Measurements from ENCODE around the gene LTK. TPM values are rescaled to one million over a fixed set of nuclear protein-coding genes. Genes with fewer than 3 reads are reported as not detected.

LTK gene
- total RNA-seq, 3 donors from 2014 or later: 5.5 to 23.3 (median 13.3) TPM

DNA sequence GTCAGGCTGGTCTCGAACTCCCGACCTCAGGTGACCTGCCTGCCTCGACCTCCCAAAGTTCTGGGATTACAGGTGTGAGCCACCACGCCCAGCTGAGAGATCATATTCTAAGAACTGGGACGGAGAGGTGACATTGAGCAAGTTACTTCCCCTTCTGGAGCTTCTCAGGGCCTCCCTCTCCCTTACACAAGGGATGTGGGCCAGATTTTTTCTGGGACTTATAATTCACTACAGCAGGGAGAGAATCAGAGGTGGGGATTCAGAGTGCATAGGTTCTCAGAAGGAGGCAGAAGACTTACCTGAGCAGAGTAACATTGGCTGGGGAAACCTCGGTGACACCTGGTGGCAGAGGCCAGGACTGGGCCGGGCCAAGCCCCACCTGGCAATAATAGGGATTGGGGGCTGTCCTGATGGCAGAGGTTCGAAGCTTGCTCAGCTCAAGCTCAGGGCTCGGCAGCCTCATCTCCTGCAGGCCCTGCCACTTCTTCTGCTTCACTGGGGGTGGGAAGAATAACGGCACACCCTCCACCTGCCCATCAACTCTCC, 6.8 kb downstream of the LTK start:
- ATAC-seq (no peak), DNase-seq (peak in 1 of 3 donors; percentile 27)
- Histone ChIP-seq H3K4me1 (ENCODE audit: low read depth) (peaks cover 17% of the 10 kb centered on the region), H3K36me3 (ENCODE audit: low read depth) (no peaks in the 10 kb centered on the region), H3K9me3 (no peaks in the 10 kb centered on the region), H3K4me3 (no peak overlapping the region)
- TF ChIP-seq, protein P1, sequence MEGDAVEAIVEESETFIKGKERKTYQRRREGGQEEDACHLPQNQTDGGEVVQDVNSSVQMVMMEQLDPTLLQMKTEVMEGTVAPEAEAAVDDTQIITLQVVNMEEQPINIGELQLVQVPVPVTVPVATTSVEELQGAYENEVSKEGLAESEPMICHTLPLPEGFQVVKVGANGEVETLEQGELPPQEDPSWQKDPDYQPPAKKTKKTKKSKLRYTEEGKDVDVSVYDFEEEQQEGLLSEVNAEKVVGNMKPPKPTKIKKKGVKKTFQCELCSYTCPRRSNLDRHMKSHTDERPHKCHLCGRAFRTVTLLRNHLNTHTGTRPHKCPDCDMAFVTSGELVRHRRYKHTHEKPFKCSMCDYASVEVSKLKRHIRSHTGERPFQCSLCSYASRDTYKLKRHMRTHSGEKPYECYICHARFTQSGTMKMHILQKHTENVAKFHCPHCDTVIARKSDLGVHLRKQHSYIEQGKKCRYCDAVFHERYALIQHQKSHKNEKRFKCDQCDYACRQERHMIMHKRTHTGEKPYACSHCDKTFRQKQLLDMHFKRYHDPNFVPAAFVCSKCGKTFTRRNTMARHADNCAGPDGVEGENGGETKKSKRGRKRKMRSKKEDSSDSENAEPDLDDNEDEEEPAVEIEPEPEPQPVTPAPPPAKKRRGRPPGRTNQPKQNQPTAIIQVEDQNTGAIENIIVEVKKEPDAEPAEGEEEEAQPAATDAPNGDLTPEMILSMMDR (IDR thresholded peaks at IDR 0.05): no peak
- intact Hi-C loops (cut with DNase I, micrococcal nuclease): no loop called here

DNA sequence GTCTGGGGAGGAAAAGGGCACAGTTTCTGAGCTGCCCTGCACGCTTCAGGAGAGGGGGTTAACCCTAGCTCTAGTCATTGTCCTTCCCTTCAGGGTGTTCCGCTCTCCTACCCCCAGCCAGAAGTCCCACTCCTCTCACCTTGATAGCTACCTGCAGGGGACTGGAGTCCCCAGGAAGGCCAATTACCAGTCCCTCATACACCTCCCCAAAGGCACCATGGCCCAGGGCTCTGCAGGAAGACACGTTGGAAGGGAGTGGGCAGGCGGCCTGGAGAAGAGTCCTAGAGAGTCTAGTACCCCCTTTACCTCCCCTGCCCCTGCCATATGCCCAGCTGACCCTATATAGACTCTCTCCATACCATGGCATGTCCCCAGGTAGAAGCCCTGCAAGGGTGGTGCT, 7.9 kb downstream of the LTK start:
- H3K9me3 ChIP-seq: no peaks in the 10 kb centered on the region
- H3K4me3 ChIP-seq: no peak overlapping the region
- DNase-seq (no peak), ATAC-seq (no peak)
- TF ChIP-seq, protein P1 (IDR thresholded peaks at IDR 0.05): no peak
- peaks cover 15% of the 10 kb centered on the region for H3K4me1 ChIP-seq (ENCODE audit: low read depth)
- intact Hi-C loops (cut with DNase I, micrococcal nuclease): no loop called here
- H3K36me3 ChIP-seq (ENCODE audit: low read depth): no peaks in the 10 kb centered on the region

DNA sequence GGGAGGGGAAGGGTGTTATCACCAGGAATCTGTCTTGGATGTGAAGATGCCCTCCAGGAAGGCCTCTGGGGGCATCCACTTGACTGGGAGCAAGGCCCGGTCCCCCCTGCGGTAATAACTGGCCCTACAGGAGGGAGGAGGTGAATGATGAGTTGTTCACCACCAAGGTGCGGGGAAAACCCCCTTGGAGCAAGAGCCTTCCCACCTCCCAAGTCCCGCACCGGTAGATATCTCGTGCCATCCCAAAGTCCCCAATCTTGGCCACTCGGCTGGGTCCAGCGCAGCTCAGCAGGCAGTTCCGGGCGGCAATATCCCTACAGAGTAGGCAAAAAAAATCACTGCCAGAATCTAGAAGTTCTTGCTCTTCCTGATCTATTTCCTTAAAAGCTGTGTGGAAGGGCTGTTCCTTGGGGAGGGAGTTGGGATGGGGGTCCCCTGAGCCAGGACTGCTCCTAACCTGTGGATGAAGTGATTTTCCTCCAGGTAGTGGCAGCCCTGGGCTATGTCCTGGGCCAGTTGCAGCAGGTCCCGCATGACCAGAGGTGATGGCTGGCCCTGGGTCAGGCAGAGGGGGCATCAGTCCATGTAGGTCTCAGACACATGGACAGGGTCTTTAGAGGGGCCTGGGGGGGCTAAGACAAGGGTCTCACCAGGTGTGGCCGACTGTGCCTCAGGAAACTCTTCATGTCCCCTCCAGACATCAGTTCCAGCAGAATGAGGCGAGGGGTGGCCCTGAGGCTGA, 8.7 kb downstream of the LTK start:
- ATAC-seq (no peak), DNase-seq (no peak)
- no peaks in the 10 kb centered on the region for H3K9me3 ChIP-seq
- intact Hi-C loops (cut with DNase I, micrococcal nuclease): no loop called here
- no peaks in the 10 kb centered on the region for H3K36me3 ChIP-seq (ENCODE audit: low read depth)
- TF ChIP-seq, protein P1 (IDR thresholded peaks at IDR 0.05): no peak
- H3K4me3 ChIP-seq: no peak overlapping the region
- H3K4me1 ChIP-seq (ENCODE audit: low read depth): peaks cover 15% of the 10 kb centered on the region

DNA sequence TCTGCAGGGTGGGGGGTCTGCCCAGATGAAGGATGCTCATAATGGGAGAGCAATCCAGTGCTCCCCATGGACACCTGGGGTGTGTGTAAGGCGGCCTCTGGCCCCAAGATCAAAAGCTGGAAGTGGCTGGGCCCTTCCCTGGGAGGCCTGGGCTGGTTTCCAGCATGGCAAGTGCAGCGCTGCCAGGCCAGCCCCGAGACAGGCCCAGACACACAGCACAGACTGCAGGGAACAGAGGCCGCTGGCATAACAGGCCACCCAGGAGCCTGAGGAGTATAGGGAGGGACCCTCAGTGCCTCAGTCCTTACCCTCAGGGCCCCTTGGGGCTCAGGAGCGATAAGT, 10.0 kb downstream of the LTK start:
- DNase-seq: no peak
- intact Hi-C loops (cut with DNase I, micrococcal nuclease): no loop called here
- no peaks in the 10 kb centered on the region for H3K36me3 ChIP-seq (ENCODE audit: low read depth)
- H3K4me1 ChIP-seq (ENCODE audit: low read depth): peaks cover 12% of the 10 kb centered on the region
- no peaks in the 10 kb centered on the region for H3K9me3 ChIP-seq
- ATAC-seq: no peak
- H3K4me3 ChIP-seq: no peak overlapping the region
- TF ChIP-seq, protein P1 (IDR thresholded peaks at IDR 0.05): no peak

DNA sequence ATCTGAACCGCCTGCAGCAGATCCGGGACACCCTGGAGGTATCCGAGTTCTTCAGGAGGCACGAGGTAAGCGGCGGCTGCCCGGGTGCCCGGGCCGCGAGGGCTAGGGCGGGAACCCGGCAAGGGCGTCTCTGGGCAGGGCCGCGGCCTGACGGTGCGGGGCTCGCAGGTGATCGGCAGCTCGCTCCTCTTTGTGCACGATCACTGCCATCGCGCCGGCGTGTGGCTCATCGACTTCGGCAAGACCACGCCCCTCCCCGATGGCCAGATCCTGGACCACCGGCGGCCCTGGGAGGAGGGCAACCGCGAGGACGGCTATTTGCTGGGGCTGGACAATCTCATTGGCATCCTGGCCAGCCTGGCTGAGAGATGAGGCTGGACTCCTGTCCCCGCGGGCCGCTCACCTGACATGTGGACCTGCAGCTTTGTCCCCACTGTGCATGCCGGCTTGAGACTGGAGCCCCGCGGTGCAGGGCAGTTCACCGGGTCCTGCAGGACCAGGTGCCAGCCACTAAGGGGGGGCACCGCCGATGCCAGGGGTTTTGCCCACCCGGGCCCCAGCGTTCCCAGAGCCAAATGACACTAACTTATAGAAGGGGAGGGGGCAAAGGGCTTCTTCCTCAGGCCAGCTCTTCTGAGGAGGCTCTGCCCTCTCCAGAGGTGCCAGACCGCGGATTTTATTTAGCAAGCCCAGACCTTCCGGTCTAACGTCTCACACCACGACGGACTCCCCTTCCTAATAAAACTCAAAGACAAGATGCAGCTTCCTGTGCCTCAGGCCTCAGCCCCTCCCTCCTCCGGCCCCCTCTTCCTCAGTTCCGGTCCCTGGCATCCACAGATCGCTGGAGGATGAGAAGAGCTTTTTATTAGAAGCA, 10.6 kb downstream of the LTK start:
- DNase-seq (peak in 1 of 3 donors; percentile 59), ATAC-seq (no peak)
- Histone ChIP-seq H3K4me3 (no peak overlapping the region), H3K4me1 (ENCODE audit: low read depth) (peaks cover 7% of the 10 kb centered on the region), H3K9me3 (no peaks in the 10 kb centered on the region), H3K36me3 (ENCODE audit: low read depth) (no peaks in the 10 kb centered on the region)
- intact Hi-C loops (cut with DNase I, micrococcal nuclease): no loop called here
- TF ChIP-seq, protein P1 (IDR thresholded peaks at IDR 0.05): no peak

Data from mucosa of descending colon (tissue), 3 donors.